Mononuclear cell (primary cell): Measurements from ENCODE around the gene NAE1. TPM values are rescaled to one million over a fixed set of nuclear protein-coding genes. Genes with fewer than 3 reads are reported as not detected.

Experiments used
- H3K27me3 ChIP-seq: 2 replicates; pipeline ENCODE4 v1.6.0; 2011; ENCODE audit warnings: low read length, control low read depth; ENCODE audit not compliant: insufficient read depth
- H3K4me1 ChIP-seq: 2 replicates; pipeline ENCODE4 v1.5.1; 2011; ENCODE audit warnings: mild to moderate bottlenecking, low read length, control low read depth; ENCODE audit not compliant: insufficient read depth
- H3K4me3 ChIP-seq: 2 replicates; pipeline ENCODE4 v1.5.1; 2011; ENCODE audit warnings: mild to moderate bottlenecking, low read length, moderate library complexity
- H3K9me3 ChIP-seq: 2 replicates; pipeline ENCODE4 v1.5.1; 2011; ENCODE audit warnings: low read depth, mild to moderate bottlenecking, control low read depth, low read length
- total RNA-seq: library from RNA; depleted of rRNA; stranded (reverse); fragments of >200 nt; gene quantifications from one replicate; pipeline ENCODE4 v1.2.3, GENCODE V29; 2012

Gene NAE1
- total RNA-seq, 1 donor = 76.7 TPM

DNA sequence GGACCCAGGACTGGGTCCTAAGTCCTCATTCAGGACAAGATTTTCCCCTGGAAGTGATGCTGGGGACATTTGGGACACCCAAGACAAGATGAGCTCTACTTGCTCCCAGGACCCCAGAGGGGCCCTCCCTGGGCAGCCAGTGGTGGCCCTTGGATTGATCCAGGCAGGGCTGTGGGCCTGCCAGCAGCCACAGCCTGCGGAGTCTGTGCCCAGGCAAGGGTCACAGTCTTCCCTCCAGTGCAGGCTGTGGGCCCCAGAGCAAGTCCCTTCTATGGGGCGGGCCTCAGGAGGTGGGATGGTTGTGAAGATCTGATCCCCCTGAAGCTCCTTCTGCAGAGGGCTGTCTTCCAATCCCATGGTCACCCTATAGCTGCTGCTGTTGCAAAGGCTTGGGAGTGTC is 26.0 kb upstream of the NAE1 start:
- Histone ChIP-seq H3K4me3 (no peak overlapping the region), H3K27me3 (no peaks in the 10 kb centered on the region), H3K4me1 (no peaks in the 10 kb centered on the region), H3K9me3 (no peaks in the 10 kb centered on the region)

DNA sequence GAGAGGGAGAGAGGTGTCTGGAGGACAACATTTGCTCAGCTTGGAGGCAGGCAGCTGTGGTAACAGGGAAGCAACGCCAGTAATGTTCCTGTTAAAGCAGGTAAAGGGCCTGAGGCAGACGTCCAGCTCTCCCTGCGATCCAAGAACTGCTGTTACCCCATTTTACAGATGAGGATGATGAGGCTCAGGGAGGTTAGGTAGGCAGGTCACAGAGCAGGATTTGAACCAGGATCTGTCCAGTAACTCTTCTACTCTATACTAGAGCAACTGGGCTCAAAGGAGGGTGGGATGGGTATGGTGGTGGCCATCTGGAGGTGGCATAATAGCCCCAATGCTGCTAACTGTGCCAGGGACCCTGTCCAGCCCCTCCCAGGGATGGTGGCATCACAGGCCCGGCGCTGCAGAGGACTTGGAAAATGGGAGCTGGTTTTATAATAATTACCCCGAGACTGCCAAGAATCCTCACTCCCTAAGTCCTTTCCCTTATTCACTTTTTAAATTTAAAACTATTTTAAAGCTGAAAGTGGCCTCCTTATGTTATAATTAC is 25.5 kb upstream of the NAE1 start:
- Histone ChIP-seq H3K9me3 (no peaks in the 10 kb centered on the region), H3K27me3 (no peaks in the 10 kb centered on the region), H3K4me3 (no peak overlapping the region)

DNA sequence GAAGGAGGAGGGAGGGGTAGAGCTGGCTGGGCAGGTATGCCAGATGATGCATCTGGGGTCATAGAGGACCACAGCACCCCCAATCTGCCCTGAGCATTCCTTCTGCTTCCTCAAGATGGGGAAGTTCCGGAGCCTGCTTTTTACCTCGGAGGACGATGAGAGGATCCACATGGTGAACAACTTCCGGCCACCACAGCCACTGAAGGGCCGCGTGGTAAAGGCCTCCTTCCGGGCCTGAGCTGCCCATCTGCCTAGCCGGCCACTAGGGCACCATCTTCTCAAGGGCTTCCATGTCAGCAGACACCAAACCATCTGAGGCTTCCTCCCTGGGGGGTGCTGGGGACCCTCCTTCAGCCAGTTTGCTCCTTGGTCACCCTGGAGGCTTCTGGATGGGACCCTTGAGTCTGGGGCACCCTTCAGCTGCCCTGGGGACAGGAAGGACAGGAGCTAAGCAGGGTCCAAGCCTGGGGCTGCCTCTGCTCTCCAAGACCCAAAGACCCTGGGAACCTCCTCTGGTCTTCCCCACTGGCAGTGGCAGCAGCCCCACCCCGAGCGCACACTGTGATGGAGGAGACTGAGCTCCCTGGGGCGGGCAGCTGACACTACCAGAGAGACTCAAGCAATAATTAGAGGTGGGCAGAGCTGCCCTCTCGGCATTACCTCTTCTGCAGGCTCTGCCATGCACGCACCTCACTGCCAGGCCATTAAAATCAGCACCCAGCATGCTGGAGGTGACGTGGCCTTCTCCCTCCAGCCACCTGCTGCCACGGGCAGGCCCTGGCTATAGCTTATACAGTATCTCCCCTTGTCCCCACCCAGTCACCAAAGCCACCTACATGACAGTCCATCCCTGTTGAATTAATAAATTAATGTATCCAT is 22.7 kb upstream of the NAE1 start:
- no peak overlapping the region for H3K4me3 ChIP-seq

More for the DNA sequence above, 25.5 kb upstream of the NAE1 start:
- no peaks in the 10 kb centered on the region for H3K4me1 ChIP-seq

DNA sequence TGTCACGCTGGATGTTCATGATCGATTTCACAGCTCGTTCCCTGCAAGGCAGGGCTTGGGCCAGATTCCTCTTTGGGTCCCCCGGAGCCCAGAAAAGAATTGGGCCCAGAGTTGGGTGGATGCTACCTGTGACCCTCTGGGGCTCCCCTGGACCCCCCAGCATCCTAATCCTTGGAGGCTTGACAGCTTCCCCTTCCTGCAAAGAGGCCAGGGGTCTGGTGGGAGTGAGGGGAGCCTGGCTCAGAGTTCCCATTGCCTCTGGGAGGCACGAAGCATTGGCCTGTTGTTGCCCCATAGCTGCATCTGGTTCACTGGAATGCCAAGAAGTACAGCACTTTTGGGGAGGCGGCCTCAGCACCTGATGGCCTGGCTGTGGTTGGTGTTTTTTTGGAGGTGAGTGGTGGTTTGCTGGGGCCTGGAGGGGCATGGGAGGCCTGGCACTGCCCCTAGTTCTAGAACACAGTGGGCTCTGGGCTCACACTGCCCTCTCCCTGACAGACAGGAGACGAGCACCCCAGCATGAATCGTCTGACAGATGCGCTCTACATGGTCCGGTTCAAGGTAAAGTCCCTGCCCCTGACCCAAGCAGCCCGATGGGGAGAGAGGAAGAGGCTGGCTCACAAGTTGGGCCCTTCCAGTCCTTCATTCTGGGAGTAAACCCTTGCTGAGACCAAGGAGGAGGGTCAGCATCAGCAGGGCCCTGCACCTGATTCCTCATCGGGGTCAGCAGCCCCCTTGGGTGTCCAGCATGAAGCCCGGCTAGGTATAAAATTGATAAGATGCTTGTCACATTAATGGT is 20.6 kb upstream of the NAE1 start:
- H3K9me3 ChIP-seq = no peaks in the 10 kb centered on the region
- H3K4me1 ChIP-seq = no peaks in the 10 kb centered on the region
- H3K4me3 ChIP-seq = no peak overlapping the region
- peaks cover 6% of the 10 kb centered on the region for H3K27me3 ChIP-seq

More for the DNA sequence above, 22.7 kb upstream of the NAE1 start:
- H3K9me3 ChIP-seq = no peaks in the 10 kb centered on the region
- H3K4me1 ChIP-seq = no peaks in the 10 kb centered on the region
- no peaks in the 10 kb centered on the region for H3K27me3 ChIP-seq

DNA sequence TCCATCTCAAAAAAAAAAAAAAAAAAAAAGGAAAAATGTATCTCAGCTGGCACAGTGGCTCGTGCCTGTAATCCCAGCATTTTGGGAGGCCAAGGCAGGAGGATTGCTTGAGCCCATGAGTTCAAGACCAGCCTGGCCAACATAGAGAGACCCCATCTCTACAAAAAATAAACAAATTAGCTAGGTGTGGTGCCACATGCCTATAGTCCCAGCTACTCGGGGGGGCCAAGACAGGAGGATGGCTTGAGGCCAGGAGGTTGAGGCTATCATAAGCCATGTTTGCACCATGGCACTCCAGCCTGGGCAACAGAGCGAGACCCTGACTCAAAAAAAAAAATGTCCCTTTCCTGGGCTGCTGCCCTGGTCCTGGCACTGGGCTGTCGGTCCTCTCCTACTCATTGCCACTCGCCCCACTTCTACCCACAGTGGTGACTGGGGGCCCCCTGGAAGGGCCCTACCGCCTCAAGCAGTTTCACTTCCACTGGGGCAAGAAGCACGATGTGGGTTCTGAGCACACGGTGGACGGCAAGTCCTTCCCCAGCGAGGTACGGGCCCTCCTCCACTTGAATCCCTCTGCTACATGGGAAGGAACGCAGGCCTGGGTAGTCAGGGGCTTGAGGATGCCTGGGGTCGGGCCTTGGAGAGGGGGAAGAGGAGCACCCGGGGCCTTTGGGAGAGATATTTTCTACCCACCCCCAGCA is 19.5 kb upstream of the NAE1 start:
- Histone ChIP-seq H3K9me3 (no peaks in the 10 kb centered on the region), H3K4me1 (no peaks in the 10 kb centered on the region), H3K4me3 (no peak overlapping the region), H3K27me3 (peaks cover 17% of the 10 kb centered on the region)

DNA sequence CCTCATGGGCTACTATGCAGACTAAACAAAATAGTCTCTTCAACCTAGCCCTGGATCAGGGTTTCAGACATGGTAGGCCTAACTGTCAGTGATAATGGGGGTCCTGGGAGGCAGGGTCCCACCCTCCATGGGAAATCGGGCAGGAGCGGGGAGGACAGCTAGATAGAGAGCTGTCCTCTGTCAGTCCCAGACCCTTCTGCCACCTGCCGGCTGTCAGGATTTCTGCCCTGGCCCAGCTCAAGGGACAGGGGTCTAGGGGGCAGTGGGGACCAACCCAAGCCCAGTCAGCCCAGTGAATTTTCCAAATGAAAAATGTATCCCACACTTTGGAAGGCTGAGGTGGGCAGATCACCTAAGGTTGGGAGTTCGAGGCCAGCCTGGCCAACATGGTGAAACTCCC is 18.8 kb upstream of the NAE1 start:
- H3K4me3 ChIP-seq = no peak overlapping the region
- no peaks in the 10 kb centered on the region for H3K9me3 ChIP-seq
- H3K27me3 ChIP-seq = peaks cover 24% of the 10 kb centered on the region
- peaks cover 5% of the 10 kb centered on the region for H3K4me1 ChIP-seq

DNA sequence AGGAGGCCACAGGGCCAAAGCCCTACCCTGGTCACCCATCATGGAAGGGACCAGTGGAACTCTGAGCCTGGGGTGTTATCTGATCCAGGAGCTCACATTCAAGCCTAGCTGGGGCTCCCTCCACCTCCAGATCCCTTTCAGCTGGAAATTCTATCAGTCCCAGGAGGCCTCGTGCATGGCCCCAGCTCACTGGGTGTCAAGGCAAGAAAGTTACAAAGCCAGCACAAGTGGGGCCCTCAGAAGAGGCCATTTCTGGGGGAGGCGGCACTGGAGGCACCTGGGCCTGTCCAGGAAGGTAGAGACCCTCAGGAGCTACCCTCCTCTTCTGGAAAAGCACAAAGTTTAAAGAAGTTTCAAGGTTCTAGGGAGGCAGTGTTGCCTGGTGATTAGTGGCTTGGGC is 18.2 kb upstream of the NAE1 start:
- H3K27me3 ChIP-seq = peaks cover 28% of the 10 kb centered on the region
- no peaks in the 10 kb centered on the region for H3K9me3 ChIP-seq
- H3K4me3 ChIP-seq = no peak overlapping the region
- peaks cover 8% of the 10 kb centered on the region for H3K4me1 ChIP-seq

DNA sequence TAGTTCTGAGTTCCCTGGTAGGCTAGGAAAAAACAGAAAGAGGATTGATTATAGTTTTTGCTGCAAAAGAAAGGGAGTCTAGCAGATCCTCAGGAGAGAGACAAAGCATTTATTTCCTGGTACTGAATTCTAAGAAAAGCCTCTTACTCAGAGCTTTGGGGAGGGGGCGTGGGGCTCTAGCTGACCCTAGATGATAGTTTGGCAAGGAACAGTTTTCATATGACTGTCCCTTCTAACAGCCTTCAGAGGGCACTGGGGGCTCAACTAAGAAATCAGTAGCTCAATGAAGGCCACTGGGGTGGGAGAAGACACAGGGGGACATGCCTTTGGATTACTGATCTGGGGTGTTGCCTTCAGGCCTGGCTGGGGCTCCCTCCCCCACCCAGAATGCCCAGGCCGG is 17.4 kb upstream of the NAE1 start:
- no peak overlapping the region for H3K4me3 ChIP-seq
- H3K27me3 ChIP-seq = peaks cover 36% of the 10 kb centered on the region

DNA sequence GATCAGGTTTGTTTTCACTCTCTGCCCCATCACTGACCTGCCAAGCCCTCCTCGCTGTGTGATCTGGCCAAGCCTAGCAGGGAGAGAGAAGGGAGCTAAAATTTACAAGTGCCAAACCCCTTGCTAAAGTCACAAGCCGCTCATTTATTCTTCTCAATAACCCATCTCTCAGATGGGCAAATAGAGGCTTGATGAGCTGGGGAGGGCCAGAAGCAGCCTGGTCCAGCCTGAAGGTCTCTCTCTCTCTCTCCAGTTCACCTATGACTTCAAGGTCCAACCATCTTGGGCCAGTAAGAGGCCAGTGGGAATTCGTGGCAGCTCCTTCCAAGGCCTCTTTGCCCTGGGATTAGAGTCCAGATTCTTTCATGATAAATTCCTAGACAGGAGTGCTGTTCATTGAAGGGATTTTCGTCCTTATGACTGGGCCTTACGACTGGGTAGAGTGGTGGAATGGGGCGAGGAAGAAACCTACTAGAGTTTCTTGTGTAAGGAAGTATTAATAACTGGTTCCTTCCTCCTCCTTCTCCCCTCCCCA is 16.8 kb upstream of the NAE1 start:
- Histone ChIP-seq H3K4me1 (peaks cover 8% of the 10 kb centered on the region), H3K9me3 (no peaks in the 10 kb centered on the region), H3K27me3 (peaks cover 39% of the 10 kb centered on the region), H3K4me3 (no peak overlapping the region)

More for the DNA sequence above, 17.4 kb upstream of the NAE1 start:
- H3K4me1 ChIP-seq = peaks cover 8% of the 10 kb centered on the region
- no peaks in the 10 kb centered on the region for H3K9me3 ChIP-seq

DNA sequence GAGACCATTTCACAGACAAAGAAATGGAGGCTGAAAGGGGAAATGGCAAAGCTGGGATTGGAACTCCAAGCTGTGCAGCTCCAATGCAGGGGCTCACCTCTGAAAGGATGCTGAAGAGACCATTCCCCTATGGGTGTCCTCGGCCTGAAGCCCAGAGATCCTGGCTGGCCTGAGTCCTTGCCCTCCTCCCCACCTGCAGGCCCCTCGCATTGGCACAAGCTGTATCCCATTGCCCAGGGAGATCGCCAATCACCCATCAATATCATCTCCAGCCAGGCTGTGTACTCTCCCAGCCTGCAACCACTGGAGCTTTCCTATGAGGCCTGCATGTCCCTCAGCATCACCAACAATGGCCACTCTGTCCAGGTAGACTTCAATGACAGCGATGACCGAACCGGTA is 16.1 kb upstream of the NAE1 start:
- Histone ChIP-seq H3K27me3 (peaks cover 39% of the 10 kb centered on the region), H3K9me3 (no peaks in the 10 kb centered on the region), H3K4me1 (peaks cover 8% of the 10 kb centered on the region), H3K4me3 (no peak overlapping the region)

DNA sequence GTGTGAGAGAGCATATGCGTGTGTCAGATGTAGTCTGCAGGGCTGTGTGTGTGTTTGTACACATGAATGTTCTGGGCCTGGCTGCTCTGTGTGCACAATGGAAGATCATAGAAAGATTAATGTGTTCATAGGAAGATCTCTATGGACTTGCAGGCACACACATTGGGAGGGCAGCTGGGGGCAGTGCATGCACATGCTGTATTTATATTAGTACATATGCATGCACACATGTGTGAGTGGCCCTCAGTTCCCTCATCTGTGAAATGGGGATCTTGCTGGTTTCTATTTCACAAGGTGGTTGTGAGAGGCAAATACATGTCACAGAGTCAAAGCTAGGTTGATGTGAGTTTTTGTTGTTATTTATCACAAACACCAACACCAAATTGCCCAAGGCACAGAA is 15.5 kb upstream of the NAE1 start:
- Histone ChIP-seq H3K9me3 (no peaks in the 10 kb centered on the region), H3K27me3 (peaks cover 39% of the 10 kb centered on the region), H3K4me1 (peaks cover 8% of the 10 kb centered on the region), H3K4me3 (no peak overlapping the region)

DNA sequence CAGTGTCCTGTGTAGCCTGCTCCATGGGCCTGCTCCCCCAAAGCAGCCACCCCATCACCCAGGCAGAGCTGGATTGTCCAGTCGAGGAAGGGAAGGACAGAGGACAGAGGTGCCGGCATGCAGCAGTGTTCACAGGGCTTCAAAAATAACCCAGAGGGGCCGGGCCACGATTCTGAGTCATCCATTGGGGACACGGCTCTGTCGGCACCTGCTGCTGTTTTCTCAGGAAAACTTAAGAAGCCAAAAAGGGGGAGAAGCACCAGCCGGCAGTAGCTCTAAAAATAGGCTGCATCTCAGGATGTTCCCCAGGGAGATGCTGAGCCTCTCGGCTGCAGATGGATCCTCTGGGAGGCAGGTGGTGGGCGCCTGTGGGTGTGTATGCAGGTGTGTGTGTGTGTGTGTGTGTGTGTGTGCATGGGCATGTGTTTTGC is 15.0 kb upstream of the NAE1 start:
- H3K27me3 ChIP-seq = peaks cover 39% of the 10 kb centered on the region
- peaks cover 8% of the 10 kb centered on the region for H3K4me1 ChIP-seq
- no peak overlapping the region for H3K4me3 ChIP-seq
- H3K9me3 ChIP-seq = no peaks in the 10 kb centered on the region

DNA sequence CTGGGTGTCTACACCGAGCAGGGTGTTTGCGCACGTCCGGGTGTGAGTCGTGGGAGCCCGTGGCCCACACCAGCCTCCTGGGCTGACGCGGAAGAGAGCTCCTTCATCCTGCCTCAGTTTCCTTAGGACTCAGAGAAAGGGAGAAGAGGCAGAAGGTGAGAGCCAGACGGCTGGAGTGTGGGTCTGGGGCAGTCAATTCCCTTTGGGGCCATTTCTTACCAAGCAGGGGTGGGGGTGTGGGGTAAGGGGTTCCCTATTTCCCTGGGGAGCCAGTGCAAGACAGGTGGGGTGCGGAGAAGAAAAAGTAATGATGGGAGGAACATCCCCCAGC is 14.3 kb upstream of the NAE1 start:
- Histone ChIP-seq H3K27me3 (peaks cover 39% of the 10 kb centered on the region), H3K9me3 (no peaks in the 10 kb centered on the region), H3K4me1 (peaks cover 8% of the 10 kb centered on the region), H3K4me3 (no peak overlapping the region)

DNA sequence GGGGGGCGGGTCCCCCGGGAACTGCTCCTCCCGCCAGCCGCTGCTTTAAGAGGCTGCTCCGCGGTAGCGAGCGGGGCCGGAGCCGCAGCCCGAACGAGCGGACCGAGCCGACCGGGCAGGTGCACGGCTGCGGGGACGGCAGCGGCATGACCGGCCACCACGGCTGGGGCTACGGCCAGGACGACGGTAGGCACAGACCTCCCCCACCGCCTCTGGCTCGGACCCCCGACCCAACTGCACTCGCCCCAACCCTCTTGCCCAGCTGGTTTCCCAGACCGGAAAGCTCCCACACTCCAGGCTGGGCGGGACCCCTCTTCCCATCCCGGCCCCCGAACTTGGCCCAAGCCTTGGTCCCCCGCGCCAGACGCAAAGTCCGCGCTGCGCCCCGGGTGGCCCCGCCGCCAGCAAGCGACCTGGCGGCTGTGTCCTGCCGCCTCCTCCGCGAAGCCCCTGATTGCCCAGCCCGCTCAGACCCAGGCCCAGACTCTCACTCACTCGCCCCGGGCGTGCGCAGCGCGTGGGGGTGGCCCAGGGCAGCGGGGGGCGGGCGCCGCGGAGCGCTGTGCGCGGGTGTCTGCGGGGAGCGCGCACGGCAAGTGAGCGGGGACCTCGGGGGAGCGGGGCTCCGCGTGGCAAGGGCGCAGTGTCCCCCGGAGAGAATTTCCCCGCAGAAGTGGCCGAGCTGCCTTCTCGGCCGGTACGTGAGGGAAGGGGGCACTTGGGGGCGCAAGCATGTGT is 13.7 kb upstream of the NAE1 start, which contains the start of gene CA7:
Gene CA7 (plus strand): TSS at position 73 of the 738 bp plus-strand sequence. CDS start 74 bp downstream, at position 147.
- H3K27me3 ChIP-seq = peaks cover 39% of the 10 kb centered on the region
- no peak within 1 kb of the TSS for H3K4me3 ChIP-seq
- peaks cover 8% of the 10 kb centered on the region for H3K4me1 ChIP-seq
- H3K9me3 ChIP-seq = no peaks in the 10 kb centered on the region
